Kidney (tissue), 14 donors: ENCODE results near the gene SOX6. TPM values are rescaled to one million over a fixed set of nuclear protein-coding genes. Genes with fewer than 3 reads are reported as not detected.

Experiments used
- DNase-seq, 5 donors: peaks; one replicate each; pipeline ENCODE4 v3.0.0-alpha.2; 2013 to 2020
- FAIRE-seq: peaks from 2 replicates; lab custom pipeline; 2012; peaks lifted over from hg19 to GRCh38; lab: Jason Lieb, UNC
- H3K27ac ChIP-seq, 2 donors: one replicate each; pipeline ENCODE4 v1.7.0; 2013; ENCODE audit warnings: low read depth in 2 of 2, low read length in 2 of 2, inconsistent platforms in 1 of 2
- H3K27me3 ChIP-seq: one replicate; pipeline ENCODE4 v1.7.1; 2013; ENCODE audit warnings: low read length, inconsistent platforms; ENCODE audit not compliant: control insufficient read depth, insufficient read depth
- H3K36me3 ChIP-seq, 3 donors: one replicate each; pipeline versions ENCODE4 v1.7.0 to v1.7.1; 2013; ENCODE audit warnings: low read length in 3 of 3, control low read depth in 1 of 3, inconsistent platforms in 1 of 3; ENCODE audit not compliant: insufficient read depth in 3 of 3, control insufficient read depth in 2 of 3
- H3K4me1 ChIP-seq, 3 donors: one replicate each; pipeline versions ENCODE4 v1.7.0 to v1.7.1; 2013; ENCODE audit warnings: low read length in 3 of 3, inconsistent platforms in 1 of 3, low read depth in 1 of 3; ENCODE audit not compliant: control insufficient read depth in 2 of 3, insufficient read depth in 2 of 3
- H3K4me3 ChIP-seq, 3 donors: one replicate each; pipeline versions ENCODE4 v1.7.0 to v1.8.1; 2013; ENCODE audit warnings: low read length in 3 of 3, control low read depth in 1 of 3, inconsistent platforms in 1 of 3
- H3K9ac ChIP-seq, 3 donors: one replicate each; pipeline versions ENCODE4 v1.7.0 to v1.7.1; 2013; ENCODE audit warnings: low read length in 3 of 3, control low read depth in 1 of 3, inconsistent platforms in 1 of 3
- H3K9me3 ChIP-seq, 3 donors: one replicate each; pipeline versions ENCODE4 v1.7.0 to v1.7.1; 2013; ENCODE audit warnings: low read length in 3 of 3, control low read depth in 1 of 3, inconsistent platforms in 1 of 3; ENCODE audit not compliant: control insufficient read depth in 2 of 3, insufficient read depth in 1 of 3
- intact Hi-C: fragments of 100-400 bp; cut with DNase I; formaldehyde crosslinking; loops from one replicate; pipeline ENCODE4 v1.11.1; 2022
- polyA plus RNA-seq: library from polyadenylated mRNA; stranded (reverse); fragments of 350-450 nt; fragmentation: Illumina TruSeq; extraction: RNeasy Lipid Tissue Mini Kit (QIAGEN cat#74804); gene quantifications from one replicate; pipeline ENCODE4 v1.2.3, GENCODE V29; 2014; ENCODE audit warnings: low read depth, low replicate concordance; ENCODE audit not compliant: insufficient read depth
- total RNA-seq: library from RNA; stranded (reverse); fragmentation: NEBNext Ultra II Directional; extraction: Animal tissue kit (Norgen Biotek cat#: 25700); gene quantifications from one replicate; pipeline ENCODE4 v1.2.1, GENCODE V29; 2021
- TF ChIP-seq, protein P1 (sequence below): IDR thresholded peaks from 3 replicates; pipeline ENCODE4 v1.5.1; 2012; ENCODE audit warnings: mild to moderate bottlenecking, moderate library complexity, borderline replicate concordance; ENCODE audit not compliant: insufficient read depth; ENCODE audit errors: extremely low read depth
- donor health status: control.
- donor health status: control.
- donor health status: control.
- donor health status: control.
- donor health status: control.
- donor health status: DM: yes; HTN: yes; CAD: no.
- donor health status: Normal renal cell carcinoma (clear cell type).

The SOX6 gene
- total and polyA plus RNA-seq, 2 donors from 2014 or later = 5.0 to 47.3 TPM

DNA sequence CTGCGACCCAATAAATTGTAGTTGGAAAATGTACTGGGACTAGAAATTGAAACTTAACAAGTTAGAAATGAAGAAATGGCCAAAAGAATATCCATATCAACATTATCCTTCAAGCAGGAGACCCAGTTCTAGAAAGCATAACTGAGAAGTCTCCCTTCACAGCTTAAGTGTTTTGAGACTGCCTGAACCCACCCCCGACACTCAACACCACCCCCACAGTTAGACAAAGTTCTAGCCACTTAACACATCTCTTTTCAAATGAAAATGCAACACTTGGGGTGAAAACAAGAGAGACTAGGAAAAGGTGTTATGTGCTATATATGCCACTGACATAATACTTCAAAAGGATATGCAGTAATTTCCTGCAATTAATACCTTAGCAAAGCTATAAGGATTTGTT, 184.5 kb downstream of the SOX6 start:
- Histone ChIP-seq H3K27me3 (no peaks in the 10 kb centered on the region), H3K9me3 (no peaks in the 10 kb centered on the region), H3K4me1 (no peaks in the 10 kb centered on the region), H3K4me3 (no peak overlapping the region), H3K27ac (no peak overlapping the region), H3K36me3 (no peaks in the 10 kb centered on the region), H3K9ac (no peak overlapping the region)
- intact Hi-C loops = no loop called here
- no peak for FAIRE-seq
- no peak for DNase-seq
- TF ChIP-seq, protein P1, sequence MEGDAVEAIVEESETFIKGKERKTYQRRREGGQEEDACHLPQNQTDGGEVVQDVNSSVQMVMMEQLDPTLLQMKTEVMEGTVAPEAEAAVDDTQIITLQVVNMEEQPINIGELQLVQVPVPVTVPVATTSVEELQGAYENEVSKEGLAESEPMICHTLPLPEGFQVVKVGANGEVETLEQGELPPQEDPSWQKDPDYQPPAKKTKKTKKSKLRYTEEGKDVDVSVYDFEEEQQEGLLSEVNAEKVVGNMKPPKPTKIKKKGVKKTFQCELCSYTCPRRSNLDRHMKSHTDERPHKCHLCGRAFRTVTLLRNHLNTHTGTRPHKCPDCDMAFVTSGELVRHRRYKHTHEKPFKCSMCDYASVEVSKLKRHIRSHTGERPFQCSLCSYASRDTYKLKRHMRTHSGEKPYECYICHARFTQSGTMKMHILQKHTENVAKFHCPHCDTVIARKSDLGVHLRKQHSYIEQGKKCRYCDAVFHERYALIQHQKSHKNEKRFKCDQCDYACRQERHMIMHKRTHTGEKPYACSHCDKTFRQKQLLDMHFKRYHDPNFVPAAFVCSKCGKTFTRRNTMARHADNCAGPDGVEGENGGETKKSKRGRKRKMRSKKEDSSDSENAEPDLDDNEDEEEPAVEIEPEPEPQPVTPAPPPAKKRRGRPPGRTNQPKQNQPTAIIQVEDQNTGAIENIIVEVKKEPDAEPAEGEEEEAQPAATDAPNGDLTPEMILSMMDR = no peak

GRCh38 chr11:16169956-16170847, 186.1 kb downstream of the SOX6 start:
- FAIRE-seq = no peak
- Histone ChIP-seq H3K36me3 (no peaks in the 10 kb centered on the region), H3K27ac (no peak overlapping the region), H3K9ac (no peak overlapping the region), H3K27me3 (no peaks in the 10 kb centered on the region), H3K9me3 (no peaks in the 10 kb centered on the region), H3K4me3 (no peak overlapping the region), H3K4me1 (no peaks in the 10 kb centered on the region)
- intact Hi-C loops = no loop called here
- TF ChIP-seq, protein P1 = no peak
- DNase-seq = no peak

- no peak overlapping the region for H3K9ac ChIP-seq
- intact Hi-C loops = no loop called here
- no peaks in the 10 kb centered on the region for H3K9me3 ChIP-seq
- H3K4me1 ChIP-seq = no peaks in the 10 kb centered on the region
- H3K27ac ChIP-seq = no peak overlapping the region
- TF ChIP-seq, protein P1 = no peak
- DNase-seq (no peak), FAIRE-seq (no peak)
- no peak overlapping the region for H3K4me3 ChIP-seq
- no peaks in the 10 kb centered on the region for H3K36me3 ChIP-seq
- no peaks in the 10 kb centered on the region for H3K27me3 ChIP-seq
These were observed 186.8 kb downstream of the SOX6 start for GRCh38 chr11:16169541-16169940.
